ENCODE results near the gene CERS1.

CERS1 gene

DNA sequence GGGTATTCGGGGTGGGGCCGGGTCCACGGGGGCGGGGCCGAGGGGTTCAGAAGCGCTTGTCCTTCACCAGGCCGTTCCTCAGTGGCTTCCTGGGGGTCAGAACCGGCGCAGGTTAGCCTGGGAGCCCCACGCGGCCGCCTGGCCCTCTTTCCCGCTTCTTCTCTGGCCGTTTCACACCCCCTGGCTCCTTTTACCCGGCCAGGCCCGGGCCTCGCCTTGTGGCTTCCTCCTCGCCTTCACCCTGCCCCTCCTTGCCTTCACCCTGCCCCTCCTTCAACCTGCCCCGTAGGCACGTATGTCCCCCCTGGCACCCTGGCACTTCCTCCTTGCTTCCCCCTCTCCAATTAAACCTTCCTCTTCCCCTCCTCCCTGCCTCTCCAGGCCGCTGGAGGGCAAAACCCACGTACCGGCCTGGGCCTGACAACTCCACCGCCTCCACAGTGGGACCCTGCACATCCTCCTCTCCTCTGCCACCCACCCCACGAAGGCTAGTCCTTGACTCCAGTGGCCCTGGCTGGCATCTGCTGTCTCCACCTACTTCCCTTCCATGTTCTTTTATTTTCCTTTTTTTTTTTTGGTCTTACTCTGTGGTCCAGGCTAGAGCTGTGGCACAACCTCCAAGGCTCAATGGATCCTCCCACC lies 25.3 kb downstream of the CERS1 start:
- TF ChIP-seq EP300 (IDR thresholded peaks at IDR 0.05; ENCODE audit: borderline replicate concordance) (no peak), TAF1 (IDR thresholded peaks at IDR 0.05; ENCODE audit: low read depth) (no peak), TEAD4 (IDR thresholded peaks at IDR 0.05) (no peak), RAD21 (IDR thresholded peaks at IDR 0.05; ENCODE audit: low read depth) (no peak), YY1 (IDR thresholded peaks at IDR 0.05; ENCODE audit: low read depth) (no peak), FOXM1 (IDR thresholded peaks at IDR 0.05; ENCODE audit: borderline replicate concordance, low read depth) (no peak), CREB1 (IDR thresholded peaks at IDR 0.05; ENCODE audit: low read depth) (no peak)
- TF ChIP-seq, protein P1, sequence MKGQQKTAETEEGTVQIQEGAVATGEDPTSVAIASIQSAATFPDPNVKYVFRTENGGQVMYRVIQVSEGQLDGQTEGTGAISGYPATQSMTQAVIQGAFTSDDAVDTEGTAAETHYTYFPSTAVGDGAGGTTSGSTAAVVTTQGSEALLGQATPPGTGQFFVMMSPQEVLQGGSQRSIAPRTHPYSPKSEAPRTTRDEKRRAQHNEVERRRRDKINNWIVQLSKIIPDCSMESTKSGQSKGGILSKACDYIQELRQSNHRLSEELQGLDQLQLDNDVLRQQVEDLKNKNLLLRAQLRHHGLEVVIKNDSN (IDR thresholded peaks at IDR 0.05), result no peak
- TF ChIP-seq, protein P2, sequence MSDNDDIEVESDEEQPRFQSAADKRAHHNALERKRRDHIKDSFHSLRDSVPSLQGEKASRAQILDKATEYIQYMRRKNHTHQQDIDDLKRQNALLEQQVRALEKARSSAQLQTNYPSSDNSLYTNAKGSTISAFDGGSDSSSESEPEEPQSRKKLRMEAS (IDR thresholded peaks at IDR 0.05), result no peak
- TF ChIP-seq, protein P3, sequence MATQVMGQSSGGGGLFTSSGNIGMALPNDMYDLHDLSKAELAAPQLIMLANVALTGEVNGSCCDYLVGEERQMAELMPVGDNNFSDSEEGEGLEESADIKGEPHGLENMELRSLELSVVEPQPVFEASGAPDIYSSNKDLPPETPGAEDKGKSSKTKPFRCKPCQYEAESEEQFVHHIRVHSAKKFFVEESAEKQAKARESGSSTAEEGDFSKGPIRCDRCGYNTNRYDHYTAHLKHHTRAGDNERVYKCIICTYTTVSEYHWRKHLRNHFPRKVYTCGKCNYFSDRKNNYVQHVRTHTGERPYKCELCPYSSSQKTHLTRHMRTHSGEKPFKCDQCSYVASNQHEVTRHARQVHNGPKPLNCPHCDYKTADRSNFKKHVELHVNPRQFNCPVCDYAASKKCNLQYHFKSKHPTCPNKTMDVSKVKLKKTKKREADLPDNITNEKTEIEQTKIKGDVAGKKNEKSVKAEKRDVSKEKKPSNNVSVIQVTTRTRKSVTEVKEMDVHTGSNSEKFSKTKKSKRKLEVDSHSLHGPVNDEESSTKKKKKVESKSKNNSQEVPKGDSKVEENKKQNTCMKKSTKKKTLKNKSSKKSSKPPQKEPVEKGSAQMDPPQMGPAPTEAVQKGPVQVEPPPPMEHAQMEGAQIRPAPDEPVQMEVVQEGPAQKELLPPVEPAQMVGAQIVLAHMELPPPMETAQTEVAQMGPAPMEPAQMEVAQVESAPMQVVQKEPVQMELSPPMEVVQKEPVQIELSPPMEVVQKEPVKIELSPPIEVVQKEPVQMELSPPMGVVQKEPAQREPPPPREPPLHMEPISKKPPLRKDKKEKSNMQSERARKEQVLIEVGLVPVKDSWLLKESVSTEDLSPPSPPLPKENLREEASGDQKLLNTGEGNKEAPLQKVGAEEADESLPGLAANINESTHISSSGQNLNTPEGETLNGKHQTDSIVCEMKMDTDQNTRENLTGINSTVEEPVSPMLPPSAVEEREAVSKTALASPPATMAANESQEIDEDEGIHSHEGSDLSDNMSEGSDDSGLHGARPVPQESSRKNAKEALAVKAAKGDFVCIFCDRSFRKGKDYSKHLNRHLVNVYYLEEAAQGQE (IDR thresholded peaks at IDR 0.05; ENCODE audit: low read depth), result no peak

DNA sequence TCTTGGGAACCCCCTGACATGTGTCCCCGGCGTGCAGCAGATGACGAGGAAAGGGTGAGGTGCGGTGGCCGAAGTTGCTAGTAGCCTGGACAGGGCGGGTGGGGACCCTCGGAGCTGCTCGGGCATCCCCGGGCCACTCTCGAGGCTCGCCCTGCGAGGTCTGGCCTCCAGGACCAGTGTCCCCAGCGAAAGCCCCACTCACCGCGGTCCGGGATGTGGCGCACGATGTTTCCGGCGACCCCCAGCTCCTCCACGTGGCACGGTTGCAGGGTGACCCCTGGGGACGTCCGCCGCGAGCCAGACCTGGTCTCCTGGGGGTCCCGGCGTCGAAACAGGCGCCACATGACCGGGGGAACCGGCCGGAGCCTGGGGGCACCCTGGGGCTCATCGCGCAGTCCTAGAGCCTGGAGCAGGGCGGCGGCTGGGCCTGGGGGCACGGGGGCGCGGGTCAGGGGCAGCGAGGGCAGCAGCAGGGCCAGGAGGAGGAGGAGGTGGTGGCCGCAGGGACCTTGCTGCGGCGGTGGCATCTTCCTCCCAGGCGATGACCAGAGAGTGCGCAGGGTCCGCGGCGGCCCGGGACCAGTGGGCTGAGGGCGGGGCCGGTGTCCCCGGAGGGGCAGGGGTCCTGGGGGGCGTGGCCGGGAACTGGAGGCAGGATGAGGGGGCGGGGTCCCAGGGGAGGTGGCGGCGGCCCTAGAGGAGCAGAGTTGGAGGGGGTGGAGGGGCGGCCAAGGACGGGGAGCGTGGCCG lies 26.0 kb downstream of the CERS1 start:
- TF ChIP-seq YY1 (IDR thresholded peaks at IDR 0.05; ENCODE audit: low read depth) (no peak), TEAD4 (IDR thresholded peaks at IDR 0.05) (no peak), CREB1 (IDR thresholded peaks at IDR 0.05; ENCODE audit: low read depth) (no peak), EP300 (IDR thresholded peaks at IDR 0.05; ENCODE audit: borderline replicate concordance) (no peak), EGR1 (IDR thresholded peaks at IDR 0.05) (no peak)
- TF ChIP-seq, protein P3 (IDR thresholded peaks at IDR 0.05; ENCODE audit: low read depth), result no peak

DNA sequence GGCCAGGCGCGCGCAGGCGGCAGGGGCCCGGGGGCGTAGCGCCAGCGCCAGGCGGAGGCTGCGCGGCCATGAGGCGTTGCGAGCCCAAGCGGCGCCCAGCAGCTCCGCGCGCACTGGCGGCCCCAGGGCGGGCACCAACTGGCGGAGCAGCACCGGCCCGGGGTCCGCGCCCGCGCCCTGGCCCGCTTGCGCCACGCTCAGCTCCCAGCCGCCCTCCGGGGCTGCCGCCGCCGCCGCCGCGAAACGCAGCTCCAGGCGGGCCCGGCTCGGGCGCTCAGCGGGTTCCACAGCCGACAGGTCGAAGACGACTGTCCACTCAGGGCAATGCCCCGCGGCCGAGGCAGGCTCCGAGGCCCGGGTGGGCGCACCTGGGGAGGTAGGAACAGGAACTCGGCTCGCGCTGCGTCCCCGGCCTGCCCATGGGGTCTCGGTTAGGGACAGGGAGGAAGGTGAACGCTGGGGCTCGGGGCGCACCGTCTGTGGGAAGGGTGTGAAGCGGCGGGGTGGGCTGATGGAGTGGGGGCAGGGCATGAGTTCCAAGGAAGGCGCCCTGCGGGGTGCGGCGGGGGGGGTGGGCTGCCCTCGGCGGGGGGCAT lies 26.8 kb downstream of the CERS1 start:
- TF ChIP-seq TEAD4 (IDR thresholded peaks at IDR 0.05) (no peak), EGR1 (IDR thresholded peaks at IDR 0.05) (no peak), YY1 (IDR thresholded peaks at IDR 0.05; ENCODE audit: low read depth) (no peak)

DNA sequence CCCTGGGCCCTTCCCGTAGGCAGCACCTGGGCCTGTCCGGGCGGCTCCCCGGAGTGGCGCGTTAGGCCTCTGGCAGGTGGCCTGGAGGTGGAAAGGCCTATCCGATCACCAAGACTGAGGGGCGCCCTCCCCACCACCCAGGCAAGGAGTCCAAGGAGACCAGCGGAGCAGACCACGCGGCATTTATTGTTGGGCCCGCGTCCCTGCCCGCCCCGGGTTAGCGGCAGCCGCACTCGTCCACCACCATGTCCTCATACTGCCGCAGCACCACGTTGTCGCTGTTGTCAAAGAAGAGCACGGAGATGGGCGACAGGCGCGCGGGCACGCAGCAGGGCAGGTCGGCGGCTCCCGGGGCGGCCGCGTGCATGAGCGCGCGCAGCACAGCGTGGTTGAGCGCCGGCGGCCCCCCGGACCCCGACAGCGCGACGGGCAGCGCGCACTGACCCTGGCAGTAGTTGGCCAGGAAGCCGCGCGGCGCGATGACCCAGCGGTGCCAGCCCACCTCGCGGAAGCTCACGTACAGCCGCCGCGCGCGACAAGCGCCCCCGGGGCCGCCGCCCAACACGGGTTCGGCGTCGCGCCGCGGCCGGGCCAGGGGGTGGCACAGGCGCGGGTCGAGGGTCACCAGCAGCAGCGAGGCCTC lies 27.5 kb downstream of the CERS1 start:
- TF ChIP-seq TAF1 (IDR thresholded peaks at IDR 0.05; ENCODE audit: low read depth) (no peak), NFIC (IDR thresholded peaks at IDR 0.05) (no peak), ZBTB7A (IDR thresholded peaks at IDR 0.05; ENCODE audit: low read depth) (no peak), RAD21 (IDR thresholded peaks at IDR 0.05; ENCODE audit: low read depth) (no peak), CEBPB (IDR thresholded peaks at IDR 0.05) (no peak)

DNA sequence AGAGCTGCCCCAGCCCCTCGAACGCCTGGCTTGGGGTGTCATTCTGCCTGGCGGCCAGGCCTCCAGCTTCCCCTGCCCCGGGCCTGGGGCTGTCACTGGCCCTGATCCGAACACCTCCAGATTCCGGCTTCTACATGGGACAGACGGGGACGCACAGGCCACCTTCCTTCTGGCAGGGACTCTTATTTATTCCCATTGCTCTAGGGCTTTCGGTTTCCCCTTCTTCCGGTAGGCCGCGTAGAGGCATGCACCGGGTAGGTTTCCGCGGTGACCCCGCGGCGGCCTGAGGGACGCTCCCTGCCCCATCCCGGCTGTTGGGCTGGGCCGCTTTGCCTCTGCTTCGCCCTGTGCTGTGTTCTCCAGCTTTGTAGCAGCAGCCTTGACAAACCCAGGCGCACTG lies 28.2 kb downstream of the CERS1 start:
- TF ChIP-seq ZBTB7A (IDR thresholded peaks at IDR 0.05; ENCODE audit: low read depth) (no peak), YY1 (IDR thresholded peaks at IDR 0.05; ENCODE audit: low read depth) (no peak), CEBPB (IDR thresholded peaks at IDR 0.05) (no peak), CREB1 (IDR thresholded peaks at IDR 0.05; ENCODE audit: low read depth) (no peak), EGR1 (IDR thresholded peaks at IDR 0.05) (no peak), FOXM1 (IDR thresholded peaks at IDR 0.05; ENCODE audit: borderline replicate concordance, low read depth) (no peak), RAD21 (IDR thresholded peaks at IDR 0.05; ENCODE audit: low read depth) (no peak), TCF12 (IDR thresholded peaks at IDR 0.05; ENCODE audit: low read depth) (no peak), NFIC (IDR thresholded peaks at IDR 0.05) (no peak), EP300 (IDR thresholded peaks at IDR 0.05; ENCODE audit: borderline replicate concordance) (no peak), TEAD4 (IDR thresholded peaks at IDR 0.05) (no peak)
- TF ChIP-seq, protein P3 (IDR thresholded peaks at IDR 0.05; ENCODE audit: low read depth), result no peak
- TF ChIP-seq, protein P2 (IDR thresholded peaks at IDR 0.05), result no peak
- TF ChIP-seq, protein P1 (IDR thresholded peaks at IDR 0.05), result no peak
